HCT116 (cell line): ENCODE measurements around the gene ADGRD1. TPM values are rescaled to one million over a fixed set of nuclear protein-coding genes. Genes with fewer than 3 reads are reported as not detected.

Experiments
- ATAC-seq: fragments of 200-7000 bp; cut with Tn5 transposase; 2 replicates; pipeline ENCODE4 v1.9.1; 2020; ENCODE audit warnings: mild to moderate bottlenecking, moderate library complexity
- BruUV-seq: library from RNA; stranded (reverse); fragments of 400-500 nt; replicated peaks from 2 replicates; lab custom pipeline; 2021; lab: Mats Ljungman, UMichigan
- CTCF ChIA-PET: fragments of 300-600 bp; sonication (Branson Sonifier 250); formaldehyde crosslinking; loops from one replicate; lab custom pipeline; 2021; ENCODE audit warnings: antibody characterized with exemption; lab: Charles Lee
- POLR2A ChIA-PET: fragments of 300-600, 350-600 bp; sonication (Branson Sonifier 250); formaldehyde crosslinking; loops from one replicate; lab custom pipeline; 2021; ENCODE audit warnings: antibody characterized with exemption; lab: Charles Lee
- RAD21 ChIA-PET, 2 experiments: fragments of 300-600 bp; sonication (Branson Sonifier 250); formaldehyde crosslinking; loops; one replicate each; lab custom pipeline; 2023; ENCODE audit warnings: low total read pairs in 2 of 2; ENCODE audit not compliant: uncharacterized antibody in 2 of 2, unreplicated experiment in 2 of 2, low non-redundant PET in 1 of 2; lab: Charles Lee
- DNase-seq: peaks from one replicate; pipeline ENCODE4 v3.0.0-alpha.2; 2010; ENCODE audit warnings: low read depth, low spot score
- H2AFZ ChIP-seq: fragments of 200-600 bp; shearing (Covaris generic), sonication (generic); 2 replicates; pipeline ENCODE4 v1.6.1; 2017; ENCODE audit warnings: low read depth, mixed run types, mixed read lengths, antibody characterized with exemption, low read length; ENCODE audit not compliant: poor library complexity, severe bottlenecking
- H3K27ac ChIP-seq: 2 replicates; pipeline ENCODE4 v1.5.1; 2012; ENCODE audit warnings: low read depth, low read length
- H3K27me3 ChIP-seq: fragments of 200-600 bp; sonication (generic); 2 replicates; pipeline ENCODE4 v1.6.1; 2016; ENCODE audit warnings: mixed run types, low read length, mixed read lengths; ENCODE audit not compliant: insufficient read depth
- H3K36me3 ChIP-seq, 2 experiments: fragments of 200-500 bp in 1 of 2; fragments of 200-600 bp in 1 of 2; sonication (Bioruptor generic) in 1 of 2; sonication (generic) in 1 of 2; 2 replicates each; pipeline versions ENCODE4 v1.5.1 to v1.6.1; 2014 to 2016; ENCODE audit warnings: low read length in 2 of 2, inconsistent platforms in 1 of 2, mixed read lengths in 1 of 2, mixed run types in 1 of 2; ENCODE audit not compliant: insufficient read depth in 2 of 2, control insufficient read depth in 1 of 2
- H3K4me1 ChIP-seq, 2 experiments: fragments of 200-600 bp in 1 of 2; sonication (generic) in 1 of 2; 2 replicates each; pipeline versions ENCODE4 v1.5.1 to v1.6.1; 2012 to 2017; ENCODE audit warnings: low read length in 2 of 2, inconsistent platforms in 1 of 2, mild to moderate bottlenecking in 1 of 2, mixed read lengths in 1 of 2, mixed run types in 1 of 2, moderate library complexity in 1 of 2; ENCODE audit not compliant: insufficient read depth in 2 of 2, control insufficient read depth in 1 of 2
- H3K4me2 ChIP-seq: fragments of 200-600 bp; sonication (generic); 2 replicates; pipeline ENCODE4 v1.6.1; 2017; ENCODE audit warnings: mixed run types, low read length, mixed read lengths
- H3K4me3 ChIP-seq, 2 experiments: fragments of 200-600 bp in 1 of 2; sonication (generic) in 1 of 2; replicated peaks in 1 of 2; 2 replicates each; pipeline ENCODE4 v1.5.1; 2011 to 2016; ENCODE audit warnings: low read length in 2 of 2, control low read depth in 1 of 2, low read depth in 1 of 2, mild to moderate bottlenecking in 1 of 2, mixed read lengths in 1 of 2, mixed run types in 1 of 2
- H3K79me2 ChIP-seq: fragments of 200-600 bp; sonication (generic); 2 replicates; pipeline ENCODE4 v1.6.1; 2017; ENCODE audit warnings: mild to moderate bottlenecking, mixed run types, low read length, moderate library complexity, mixed read lengths; ENCODE audit not compliant: insufficient read depth
- H3K9ac ChIP-seq: fragments of 200-600 bp; sonication (generic); 2 replicates; pipeline ENCODE4 v1.6.1; 2016; ENCODE audit warnings: low read length, mixed read lengths
- H3K9me2 ChIP-seq: fragments of 200-600 bp; sonication (generic), shearing (Covaris generic); 2 replicates; pipeline ENCODE4 v1.6.1; 2017; ENCODE audit warnings: mixed run types, mild to moderate bottlenecking, moderate library complexity; ENCODE audit not compliant: insufficient read depth
- H3K9me3 ChIP-seq, 2 experiments: fragments of 200-500 bp in 1 of 2; fragments of 200-600 bp in 1 of 2; sonication (Bioruptor generic) in 1 of 2; sonication (generic) in 1 of 2; 2 replicates each; pipeline ENCODE4 v1.6.1; 2014 to 2017; ENCODE audit warnings: low read length in 2 of 2, mixed read lengths in 2 of 2, inconsistent platforms in 1 of 2, low read depth in 1 of 2, mild to moderate bottlenecking in 1 of 2, mixed run types in 1 of 2, moderate library complexity in 1 of 2; ENCODE audit not compliant: control insufficient read depth in 1 of 2, insufficient read depth in 1 of 2
- H4K20me1 ChIP-seq: fragments of 200-600 bp; sonication (generic), shearing (Covaris generic); 2 replicates; pipeline ENCODE4 v1.6.1; 2017; ENCODE audit warnings: mixed run types, mild to moderate bottlenecking, moderate library complexity; ENCODE audit not compliant: insufficient read depth
- CEBPB ChIP-seq: IDR thresholded peaks from 2 replicates; pipeline ENCODE4 v1.6.1; 2012; ENCODE audit warnings: low read depth
- EGR1 ChIP-seq: IDR thresholded peaks from 2 replicates; pipeline ENCODE4 v1.6.1; 2012; ENCODE audit warnings: low read depth
- EZH2 ChIP-seq: fragments of 200-600 bp; sonication (generic); IDR thresholded peaks from 2 replicates; pipeline ENCODE4 v1.6.1; 2017; ENCODE audit warnings: antibody characterized with exemption, mixed run types
- FOSL1 ChIP-seq: IDR thresholded peaks from 2 replicates; pipeline ENCODE4 v1.6.1; 2012; ENCODE audit warnings: low read depth
- POLR2A ChIP-seq: IDR thresholded peaks from 2 replicates; pipeline ENCODE4 v1.7.0; 2011; ENCODE audit warnings: borderline replicate concordance; ENCODE audit not compliant: insufficient read depth, insufficient read length; ENCODE audit errors: extremely low read depth
- SIN3A ChIP-seq: IDR thresholded peaks from 2 replicates; pipeline ENCODE4 v1.6.1; 2012; ENCODE audit warnings: low read depth
- ZNF274 ChIP-seq: fragments of 200-500 bp; sonication (Bioruptor generic); IDR thresholded peaks from 2 replicates; pipeline ENCODE4 v1.6.1; 2014; ENCODE audit warnings: mild to moderate bottlenecking, low read depth, low read length, inconsistent platforms
- intact Hi-C: fragments of 100-400 bp; cut with micrococcal nuclease; formaldehyde crosslinking; loops from 2 replicates; pipeline ENCODE4 v1.10.0; 2022
- total RNA-seq: library from RNA; stranded (reverse); gene quantifications from one replicate; pipeline ENCODE4 v1.2.1, GENCODE V29; 2021; ENCODE audit not compliant: unreplicated experiment
- TF ChIP-seq, protein P1 (sequence below): IDR thresholded peaks from 2 replicates; pipeline ENCODE4 v1.6.1; 2011; ENCODE audit warnings: mild to moderate bottlenecking, low read length, moderate library complexity; ENCODE audit not compliant: insufficient replicate concordance; ENCODE audit errors: extremely low read depth

ADGRD1 gene
- total RNA-seq, 1 experiment from 2014 or later = 0.44 TPM

DNA sequence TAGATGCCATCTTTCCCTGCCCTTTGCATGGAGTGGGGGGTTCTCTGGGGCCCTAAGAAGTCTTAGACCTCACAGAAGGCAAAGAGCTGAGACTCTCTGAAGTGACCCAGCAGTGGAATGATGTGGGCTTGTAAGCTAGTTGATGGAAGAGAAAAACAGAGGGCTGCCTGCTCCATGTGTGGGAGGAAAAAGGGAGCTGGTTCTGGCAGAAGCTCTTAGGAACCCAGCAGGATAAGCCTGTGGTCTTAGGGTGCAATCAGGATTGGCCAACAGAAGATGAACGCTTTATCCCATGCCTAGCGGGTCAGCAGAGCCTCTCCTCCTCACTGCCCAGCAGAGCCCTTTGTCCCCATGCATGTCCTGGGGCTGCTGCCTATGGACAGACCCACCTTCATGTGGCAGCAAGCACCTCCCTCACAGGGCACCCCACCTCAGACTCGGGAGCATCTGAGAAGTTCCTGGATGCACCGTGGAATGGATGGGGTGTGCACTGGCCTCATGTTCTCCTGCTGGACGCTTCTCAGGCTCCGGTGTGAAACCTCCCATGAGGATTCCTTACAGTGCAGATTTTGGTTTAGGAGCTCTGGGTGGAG is 152.7 kb downstream of the ADGRD1 start:
- Histone ChIP-seq H2AFZ (no peak overlapping the region), H3K4me1 (0 out of 4 replicates have a peak, but pooled peaks cover 0 to 5% of the 10 kb centered on the region in 2 experiments), H3K4me3 (no peak overlapping the region), H4K20me1 (no peaks in the 10 kb centered on the region), H3K36me3 (no peaks in the 10 kb centered on the region), H3K27ac (no peak overlapping the region), H3K9me3 (no peaks in the 10 kb centered on the region), H3K9me2 (no peaks in the 10 kb centered on the region), H3K9ac (no peak overlapping the region), H3K79me2 (no peaks in the 10 kb centered on the region), H3K4me2 (no peak overlapping the region), H3K27me3 (no peaks in the 10 kb centered on the region)
- POLR2A ChIA-PET = interaction anchor here (1.5 kb wide), 1 partner anchor 26 kb away, joined by 3 read pairs; no protein-coding TSS in a partner anchor
- intact Hi-C loops = no loop called here
- RAD21 ChIA-PET = interaction anchor here in 1 of 2 experiments (1.1 kb wide), 1 partner anchor 26 kb away, joined by 5 read pairs; no protein-coding TSS in a partner anchor
- no peak for ATAC-seq
- CTCF ChIA-PET = interaction anchor here (1.4 to 4.0 kb wide), 4 partner anchors 10 to 348 kb away, joined by 5 to 43 read pairs (median 22); no protein-coding TSS in a partner anchor
- TF ChIP-seq, protein P1, sequence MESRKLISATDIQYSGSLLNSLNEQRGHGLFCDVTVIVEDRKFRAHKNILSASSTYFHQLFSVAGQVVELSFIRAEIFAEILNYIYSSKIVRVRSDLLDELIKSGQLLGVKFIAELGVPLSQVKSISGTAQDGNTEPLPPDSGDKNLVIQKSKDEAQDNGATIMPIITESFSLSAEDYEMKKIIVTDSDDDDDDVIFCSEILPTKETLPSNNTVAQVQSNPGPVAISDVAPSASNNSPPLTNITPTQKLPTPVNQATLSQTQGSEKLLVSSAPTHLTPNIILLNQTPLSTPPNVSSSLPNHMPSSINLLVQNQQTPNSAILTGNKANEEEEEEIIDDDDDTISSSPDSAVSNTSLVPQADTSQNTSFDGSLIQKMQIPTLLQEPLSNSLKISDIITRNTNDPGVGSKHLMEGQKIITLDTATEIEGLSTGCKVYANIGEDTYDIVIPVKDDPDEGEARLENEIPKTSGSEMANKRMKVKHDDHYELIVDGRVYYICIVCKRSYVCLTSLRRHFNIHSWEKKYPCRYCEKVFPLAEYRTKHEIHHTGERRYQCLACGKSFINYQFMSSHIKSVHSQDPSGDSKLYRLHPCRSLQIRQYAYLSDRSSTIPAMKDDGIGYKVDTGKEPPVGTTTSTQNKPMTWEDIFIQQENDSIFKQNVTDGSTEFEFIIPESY = no peak
- TF ChIP-seq EGR1 (no peak), ZNF274 (no peak), SIN3A (no peak), CEBPB (no peak), FOSL1 (no peak), EZH2 (no peak), POLR2A (no peak)
- BruUV-seq = no TSS peak
- DNase-seq = no peak
